Ureter (tissue), 1 donor: ENCODE measurements around the gene CDAN1. TPM values are rescaled to one million over a fixed set of nuclear protein-coding genes. Genes with fewer than 3 reads are reported as not detected.

Experiments
- total RNA-seq: library from RNA; stranded (reverse); gene quantifications from one replicate; pipeline ENCODE4 v1.2.4, GENCODE V29; 2023
- donor health status: DM: yes; HTN: yes; CAD: no.

Gene CDAN1
- total RNA-seq, 1 donor from 2014 or later, result 13.3 TPM

Other genes with a start within 250 kb of the CDAN1 start
- gene ZNF106, start 246.0 kb downstream of the CDAN1 start, total RNA-seq, result 58.9 TPM
- gene SNAP23, start 241.5 kb downstream of the CDAN1 start, total RNA-seq, result 68.6 TPM
- 23.5 TPM for gene LRRC57, start 188.3 kb downstream of the CDAN1 start, total RNA-seq
- 22.6 TPM for gene HAUS2, start 188.3 kb downstream of the CDAN1 start, total RNA-seq
- gene STARD9, start 161.5 kb downstream of the CDAN1 start, total RNA-seq, result 18.0 TPM
- 18.5 TPM for gene TTBK2, start 183.7 kb upstream of the CDAN1 start, total RNA-seq